H1 (cell line): ENCODE data around the gene FNDC10. TPM values are rescaled to one million over a fixed set of nuclear protein-coding genes. Genes with fewer than 3 reads are reported as not detected.

Experiments
- CHD2 ChIP-seq: IDR thresholded peaks from 2 replicates; pipeline ENCODE4 v1.6.1; 2012; ENCODE audit warnings: low read length, improper control_type of control experiment
- CTCF ChIP-seq, 3 experiments: IDR thresholded peaks; 1 replicate in 2 of 3; 2 replicates in 1 of 3; pipeline versions ENCODE4 v1.5.1 to v1.6.1; 2011; ENCODE audit warnings: low read length in 3 of 3, mild to moderate bottlenecking in 3 of 3, inconsistent platforms in 2 of 3, low read depth in 1 of 3, moderate library complexity in 1 of 3; ENCODE audit not compliant: insufficient read depth in 1 of 3; ENCODE audit errors: control extremely low read depth in 1 of 3
- E2F6 ChIP-seq: IDR thresholded peaks from 2 replicates; pipeline ENCODE4 v1.6.1; 2012; ENCODE audit warnings: inconsistent platforms
- EZH2 ChIP-seq: fragments of 200-600 bp; sonication (generic); IDR thresholded peaks from 2 replicates; pipeline ENCODE4 v1.7.1; 2012; ENCODE audit warnings: low read depth, mild to moderate bottlenecking, moderate library complexity, low read length, inconsistent platforms; ENCODE audit not compliant: severe bottlenecking
- SRF ChIP-seq: IDR thresholded peaks from 2 replicates; pipeline ENCODE4 v1.6.1; 2011; ENCODE audit warnings: mild to moderate bottlenecking, low read depth, low read length, moderate library complexity
- TAF1 ChIP-seq: IDR thresholded peaks from 2 replicates; pipeline ENCODE4 v1.6.1; 2011; ENCODE audit warnings: mild to moderate bottlenecking, low read depth, low read length
- TCF12 ChIP-seq: IDR thresholded peaks from 2 replicates; pipeline ENCODE4 v1.6.1; 2011; ENCODE audit warnings: low read depth, mild to moderate bottlenecking, low read length
- polyA plus RNA-seq, 7 experiments: library from polyadenylated mRNA; depleted of rRNA in 3 of 7; stranded (reverse) in 5 of 7; unstranded in 2 of 7; fragments of >200 nt in 5 of 7; fragments of 200-250 nt in 2 of 7; gene quantifications; 1 replicate in 5 of 7; 2 replicates in 1 of 7; 4 replicates in 1 of 7; pipeline versions ENCODE4 v1.2.1 to v1.2.3, GENCODE V29; 2011 to 2013; ENCODE audit warnings: missing spikeins in 2 of 7, mixed read lengths in 2 of 7
- total RNA-seq: library from RNA; stranded (reverse); fragmentation: NEBNext Ultra II Directional; extraction: Animal tissue kit (Norgen Biotek cat#: 25700); gene quantifications from 2 replicates; pipeline ENCODE4 v1.2.1, GENCODE V29; 2021

Gene FNDC10
- total and polyA plus RNA-seq, 2 of the 8 experiments (the other 6 are each of a cell fraction or from before 2014, with no cell fraction given), result 19.0 to 21.8 TPM

- TF ChIP-seq CHD2 (no peak), CTCF (IDR thresholded peaks at IDR 0.05; ENCODE audit: control extremely low read depth in 1 of 3, insufficient read depth in 1 of 3, low read depth in 1 of 3, low read length in 3 of 3) (no peak), SRF (no peak), TCF12 (no peak), TAF1 (no peak), EZH2 (no peak), E2F6 (no peak)
- TF ChIP-seq, all 59 proteins: peak for 0
Observed at GRCh38 chr1:1612104-1612400, 12.1 kb upstream of the FNDC10 start (continued).
